GM10248 (cell line): ENCODE data around the gene LGR4.
A peak's percentile ranks its signal among the peaks of the same experiment; 100 is the strongest.

Source experiments
- CTCF ChIA-PET: fragments of 300-600 bp; sonication (Branson Sonifier 250); formaldehyde crosslinking; extraction: SDS; loops from one replicate; lab custom pipeline; 2021; ENCODE audit warnings: antibody characterized with exemption; lab: Yijun Ruan, JAX
- POLR2A ChIA-PET: fragments of 350-650 bp; sonication (Branson Sonifier 250); formaldehyde crosslinking; extraction: SDS; loops from one replicate; lab custom pipeline; 2020; ENCODE audit warnings: antibody characterized with exemption; lab: Yijun Ruan, JAX
- DNase-seq: peaks from one replicate; pipeline ENCODE4 v3.0.0; 2012; ENCODE audit errors: extremely low spot score
- CTCF ChIP-seq: IDR thresholded peaks from 2 replicates; pipeline ENCODE4 v1.5.1; 2012; ENCODE audit warnings: mild to moderate bottlenecking, low read depth; ENCODE audit errors: extremely low read depth, missing control alignments, control extremely low read depth

The LGR4 gene

GRCh38 chr11:27513389-27513788 lies 40.8 kb upstream of the LGR4 start:
- ChIA-PET POLR2A (no interaction called here), CTCF (interaction anchor here (1.1 to 1.6 kb wide), 4 partner anchors 13 to 27 kb away, joined by 3 to 6 read pairs (median 4); no protein-coding TSS in a partner anchor)
- no peak for DNase-seq
- no peak for TF ChIP-seq CTCF

- DNase-seq, result no peak
- no peak for TF ChIP-seq CTCF
- ChIA-PET POLR2A (no interaction called here), CTCF (interaction anchor here (1.5 to 1.6 kb wide), 2 partner anchors 14 to 26 kb away, joined by 4 read pairs; no protein-coding TSS in a partner anchor)
Observed at GRCh38 chr11:27512238-27512637, 39.6 kb upstream of the LGR4 start.

- no peak for DNase-seq
- CTCF ChIA-PET, result interaction anchor here (2.2 to 2.7 kb wide), 2 partner anchors 11 to 24 kb away, joined by 8 to 16 read pairs; no protein-coding TSS in a partner anchor
- TF ChIP-seq CTCF, result no peak
- POLR2A ChIA-PET, result no interaction called here
Observed at GRCh38 chr11:27509908-27510307, 37.3 kb upstream of the LGR4 start.

GRCh38 chr11:27507557-27508322 lies 35.1 kb upstream of the LGR4 start:
- CTCF ChIA-PET, result interaction anchor here (1.0 to 2.2 kb wide), 4 partner anchors 10 to 22 kb away, joined by 3 to 8 read pairs (median 4); no protein-coding TSS in a partner anchor
- no peak for DNase-seq
- POLR2A ChIA-PET, result no interaction called here
- no peak for TF ChIP-seq CTCF

- no peak for TF ChIP-seq CTCF
- POLR2A ChIA-PET, result no interaction called here
- DNase-seq, result peak; percentile 95
- CTCF ChIA-PET, result interaction anchor here (1.1 to 2.2 kb wide), 3 partner anchors 8 to 21 kb away, joined by 4 to 8 read pairs (median 5); no protein-coding TSS in a partner anchor
Observed at GRCh38 chr11:27506200-27507182, 33.9 kb upstream of the LGR4 start, which contains the start of gene LIN7C. Gene LIN7C (minus strand): TSS chr11:27506769. CDS start chr11:27506752, 17 bp downstream.

- ChIA-PET CTCF (interaction anchor here (1.2 kb wide), 1 partner anchor 9 kb away, joined by 5 read pairs; no protein-coding TSS in a partner anchor), POLR2A (no interaction called here)
- no peak for DNase-seq
- TF ChIP-seq CTCF, result no peak
Observed at GRCh38 chr11:27505781-27506180, 33.2 kb upstream of the LGR4 start.
